ENCODE measurements around the gene RAB9B. TPM values are rescaled to one million over a fixed set of nuclear protein-coding genes. Genes with fewer than 3 reads are reported as not detected.

The RAB9B gene
- total RNA-seq, 1 experiment from 2014 or later, result 0.22 TPM

- TF ChIP-seq NFYB (CRISPR knock-in tag; conservative IDR thresholded peaks at IDR 0.05; ENCODE audit: low read depth) (no peak), PRRX2 (CRISPR knock-in tag; IDR thresholded peaks at IDR 0.05) (no peak), ATF6 (CRISPR knock-in tag; IDR thresholded peaks at IDR 0.05) (no peak), SMAD4 (CRISPR knock-in tag; IDR thresholded peaks at IDR 0.05) (no peak), HMGXB4 (CRISPR knock-in tag; IDR thresholded peaks at IDR 0.05) (no peak), ZMAT4 (CRISPR knock-in tag; IDR thresholded peaks at IDR 0.05) (no peak), SOX15 (CRISPR knock-in tag; IDR thresholded peaks at IDR 0.05) (no peak), ZBTB21 (CRISPR knock-in tag; IDR thresholded peaks at IDR 0.05; ENCODE audit: borderline replicate concordance) (no peak), CREM (CRISPR knock-in tag; IDR thresholded peaks at IDR 0.05) (no peak), ERG (CRISPR knock-in tag; IDR thresholded peaks at IDR 0.05) (no peak), ZNF219 (CRISPR knock-in tag; IDR thresholded peaks at IDR 0.05; ENCODE audit: borderline replicate concordance) (no peak), RORB (CRISPR knock-in tag; IDR thresholded peaks at IDR 0.05) (no peak)
These were observed 52.8 kb downstream of the RAB9B start (continued) for GRCh38 chrX:103779141-103779789.

- POLR2A ChIA-PET, result no interaction called here
- peak; percentile 66 for ATAC-seq
- DNase-seq (ENCODE audit: low spot score), result no peak
- H3K36me3 Mint-ChIP-seq, result peaks cover 21% of the 10 kb centered on the region; the same call in 1 of the 2 replicates
- H3K9me3 Mint-ChIP-seq, result no peaks in the 10 kb centered on the region
- H3K27me3 Mint-ChIP-seq (ENCODE audit: low read depth), result no peaks in the 10 kb centered on the region; the same call in 1 of the 2 replicates
- H3K4me1 Mint-ChIP-seq, result peaks cover 43% of the 10 kb centered on the region
- peak within 1 kb of the TSS; percentile 57; the same call in 1 of the 2 replicates for H3K27ac Mint-ChIP-seq
- peak within 1 kb of the TSS; percentile 25 for H3K4me3 Mint-ChIP-seq
- CTCF ChIA-PET, result interaction anchor here (1.9 kb wide), 1 partner anchor 65 kb away, joined by 9 read pairs; the partner anchor contains the start of gene TMEM31
- TF ChIP-seq CBFB (CRISPR knock-in tag; IDR thresholded peaks at IDR 0.05; ENCODE audit: low read depth) (no peak), ARID4B (CRISPR knock-in tag; IDR thresholded peaks at IDR 0.05; ENCODE audit: borderline replicate concordance) (no peak), ZSCAN18 (CRISPR knock-in tag; IDR thresholded peaks at IDR 0.05) (no peak), ERG (CRISPR knock-in tag; IDR thresholded peaks at IDR 0.05) (no peak), ZNF425 (CRISPR knock-in tag; conservative IDR thresholded peaks at IDR 0.05) (no peak), IRF1 (CRISPR knock-in tag; IDR thresholded peaks at IDR 0.05) (no peak), NFE2L1 (CRISPR knock-in tag; IDR thresholded peaks at IDR 0.05) (no peak), KAT7 (CRISPR knock-in tag; IDR thresholded peaks at IDR 0.05; ENCODE audit: borderline replicate concordance) (no peak), ZMAT4 (CRISPR knock-in tag; IDR thresholded peaks at IDR 0.05) (no peak)
These were observed 55.5 kb downstream of the RAB9B start, which contains the start of gene PLP1 for GRCh38 chrX:103776546-103776945. TSS of gene PLP1 (plus strand) at chrX:103776840. CDS start at chrX:103776996, 156 bp downstream.

Measured in WTC11 (cell line).